ENCODE data around the gene MED7. TPM values are rescaled to one million over a fixed set of nuclear protein-coding genes. Genes with fewer than 3 reads are reported as not detected.

The MED7 gene
- total and polyA plus RNA-seq, 2 of the 8 experiments (the other 6 are each of a cell fraction or from before 2014, with no cell fraction given), result 6.9 to 9.5 TPM

- CTCF ChIA-PET (ENCODE audit: partially characterized antibody), result interaction anchor here (0.6 to 1.7 kb wide), 2 partner anchors 17 to 209 kb away, joined by 3 to 7 read pairs; no protein-coding TSS in a partner anchor
- POLR2A ChIA-PET (ENCODE audit: partially characterized antibody), result no interaction called here
Observed at GRCh38 chr5:157115502-157115901, 27.2 kb downstream of the MED7 start.

More at GRCh38 chr5:157115502-157115901, 27.2 kb downstream of the MED7 start:
- Histone ChIP-seq H3K27me3 (replicated peaks in 1 of 4; ENCODE audit: control insufficient read depth in 3 of 4, extremely low read depth in 1 of 4, insufficient read depth in 3 of 4, low read length in 3 of 4) (no peaks in the 10 kb centered on the region), H3K36me3 (ENCODE audit: control insufficient read depth in 2 of 4, insufficient read depth in 4 of 4, low read length in 3 of 4) (no peaks in the 10 kb centered on the region), H4K20me1 (replicated peaks in 1 of 2; ENCODE audit: control insufficient read depth in 1 of 2, insufficient read depth in 2 of 2, low read length in 2 of 2) (no peaks in the 10 kb centered on the region), H4K8ac (ENCODE audit: extremely low read depth, insufficient read depth, low read length) (no peak overlapping the region), H2BK15ac (ENCODE audit: low read length) (no peak overlapping the region), H3K56ac (replicated peaks; ENCODE audit: insufficient read length, low read depth, low read length) (no peak overlapping the region), H2BK5ac (ENCODE audit: low read depth, low read length) (no peak overlapping the region), H4K91ac (replicated peaks; ENCODE audit: insufficient read length, low read length) (no peak overlapping the region), H3K4ac (replicated peaks; ENCODE audit: insufficient read length, low read depth, low read length) (no peak overlapping the region), H3K23me2 (ENCODE audit: low read depth, low read length) (no peaks in the 10 kb centered on the region), H3K27ac (ENCODE audit: low read depth, low read length) (no peak overlapping the region), H4K5ac (ENCODE audit: insufficient read length, low read depth, low read length) (no peak overlapping the region), H3K79me2 (ENCODE audit: control insufficient read depth in 1 of 2, insufficient read depth in 2 of 2, low read length in 2 of 2) (no peaks in the 10 kb centered on the region), H2BK120ac (replicated peaks; ENCODE audit: low read depth, low read length) (no peak overlapping the region), H2BK20ac (ENCODE audit: low read length) (no peak overlapping the region), H2AK5ac (ENCODE audit: low read depth, low read length) (no peak overlapping the region), H3K79me1 (ENCODE audit: low read depth, low read length) (no peaks in the 10 kb centered on the region), H3K18ac (ENCODE audit: extremely low read depth, low read length) (no peak overlapping the region), H3K23ac (ENCODE audit: insufficient read length) (no peak overlapping the region), H3K9me3 (ENCODE audit: insufficient read depth in 2 of 2, low read depth in 1 of 2, low read length in 1 of 2) (no peaks in the 10 kb centered on the region), H3K9ac (replicated peaks in 1 of 4; ENCODE audit: extremely low read depth in 1 of 4, low read depth in 3 of 4, low read length in 3 of 4) (no peak overlapping the region), H3K4me1 (replicated peaks in 1 of 4; ENCODE audit: control insufficient read depth in 3 of 4, insufficient read depth in 4 of 4, low read length in 3 of 4) (no peaks in the 10 kb centered on the region; a peak in 1 of 7 replicates), H2AFZ (ENCODE audit: low read length) (no peak overlapping the region), H3K14ac (ENCODE audit: insufficient read length) (no peak overlapping the region), H3K4me2 (ENCODE audit: insufficient read depth in 1 of 2, low read depth in 2 of 2, low read length in 2 of 2) (no peak overlapping the region), H2BK12ac (ENCODE audit: low read depth, low read length) (no peak overlapping the region), H3K4me3 (ENCODE audit: extremely low read depth in 1 of 4, insufficient read depth in 2 of 4, low read depth in 3 of 4, low read length in 4 of 4) (no peak overlapping the region)
- no peak for DNase-seq (ENCODE audit: low read depth in 1 of 2, low spot score in 2 of 2)
- TF ChIP-seq FOSL1 (IDR thresholded peaks at IDR 0.05; ENCODE audit: insufficient read depth, low read depth, low read length), result no peak
- no peak for TF ChIP-seq KDM1A (IDR thresholded peaks at IDR 0.05; ENCODE audit: borderline replicate concordance, low read length)
- TF ChIP-seq RFX5 (IDR thresholded peaks at IDR 0.05; ENCODE audit: borderline replicate concordance, low read depth, low read length), result no peak
- TF ChIP-seq POLR2A (IDR thresholded peaks at IDR 0.05; ENCODE audit: control extremely low read depth in 1 of 2, low read depth in 2 of 2, low read length in 2 of 2), result no peak
- no peak for TF ChIP-seq RBBP5 (IDR thresholded peaks at IDR 0.05; ENCODE audit: borderline replicate concordance, low read depth, low read length)
- no peak for TF ChIP-seq BACH1 (IDR thresholded peaks at IDR 0.05; ENCODE audit: low read length)
- TF ChIP-seq SIX5 (IDR thresholded peaks at IDR 0.05; ENCODE audit: low read depth, low read length), result no peak
- TF ChIP-seq MAFK (IDR thresholded peaks at IDR 0.05; ENCODE audit: low read depth, low read length), result no peak
- no peak for TF ChIP-seq SIRT6 (IDR thresholded peaks at IDR 0.05; ENCODE audit: low read length)
- TF ChIP-seq RAD21 (IDR thresholded peaks at IDR 0.05 in 1 of 2, conservative IDR thresholded peaks at IDR 0.05 in 1 of 2; ENCODE audit: low read depth in 2 of 2, low read length in 2 of 2), result no peak
- no peak for TF ChIP-seq CBX8 (IDR thresholded peaks at IDR 0.05; ENCODE audit: borderline replicate concordance, low read depth, low read length)
- no peak for FAIRE-seq
- 96% methylated on average over 1 of the region's 1 CpG; no CpG with 5 or more reads in 1 of the 2 experiments for WGBS, 2 experiments (ENCODE audit: extremely low coverage in 1 of 2, insufficient coverage in 1 of 2, insufficient read length in 1 of 2, insufficient replicate concordance in 2 of 2, low coverage in 1 of 2, low lambda C conversion rate in 2 of 2, missing lambda C conversion rate in 1 of 2)
